HAP-1 (cell line): Measurements from ENCODE around the gene NPAS2.

Experiments used
- DNase-seq, 2 experiments: peaks; one replicate each; pipeline ENCODE4 v3.0.0-alpha.2; 2016 to 2020; ENCODE audit warnings: low spot score in 2 of 2
- H3K27me3 ChIP-seq: fragments of 250-450 bp; sonication (Bioruptor Pico); 2 replicates; pipeline ENCODE4 v1.5.1; 2020; ENCODE audit warnings: low read depth, mild to moderate bottlenecking, moderate library complexity
- H3K36me3 ChIP-seq: fragments of 250-450 bp; sonication (Bioruptor Pico); replicated peaks from 2 replicates; pipeline ENCODE4 v1.5.1; 2020; ENCODE audit warnings: mild to moderate bottlenecking
- H3K4me1 ChIP-seq: fragments of 250-450 bp; sonication (Bioruptor Pico); 2 replicates; pipeline ENCODE4 v1.5.1; 2020; ENCODE audit warnings: mild to moderate bottlenecking
- H3K4me3 ChIP-seq: fragments of 250-450 bp; sonication (Bioruptor Pico); 2 replicates; pipeline ENCODE4 v1.5.1; 2020; ENCODE audit warnings: mild to moderate bottlenecking, moderate library complexity
- H3K9me3 ChIP-seq: fragments of 250-450 bp; sonication (Bioruptor Pico); 2 replicates; pipeline ENCODE4 v1.5.1; 2020; ENCODE audit warnings: mild to moderate bottlenecking, moderate library complexity
- in situ Hi-C: fragments of 300-500 bp; cut with MboI; formaldehyde crosslinking; loops from 3 replicates; pipeline ENCODE4 v1.14.3; 2020; ENCODE audit warnings: low sequenced_read_pairs, inconsistent platforms, mixed read lengths

Gene NPAS2

DNA sequence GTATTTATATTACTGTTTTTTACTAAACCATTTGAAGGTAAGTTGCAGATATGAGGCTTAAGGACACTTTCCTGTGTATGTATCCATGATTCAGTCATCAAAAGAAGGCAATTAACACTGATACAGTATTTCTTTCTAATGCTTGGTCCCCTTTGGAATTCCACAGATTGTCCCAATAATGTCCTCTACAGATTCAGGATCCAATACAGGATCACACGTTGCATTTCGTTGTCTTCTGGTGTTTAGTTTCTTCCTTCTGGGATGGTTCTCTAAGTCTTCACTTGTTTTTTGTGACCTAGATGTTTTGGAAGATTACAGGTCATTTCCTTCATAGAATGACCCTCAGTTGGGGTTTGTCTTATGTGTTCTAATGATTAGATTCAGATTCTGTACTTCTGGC is 40.0 kb downstream of the NPAS2 start:
- no peak for DNase-seq
- no peak overlapping the region for H3K4me3 ChIP-seq
- H3K9me3 ChIP-seq, result no peaks in the 10 kb centered on the region
- no peaks in the 10 kb centered on the region for H3K4me1 ChIP-seq
- H3K36me3 ChIP-seq, result no peaks in the 10 kb centered on the region
- in situ Hi-C loops, result no loop called here
- no peaks in the 10 kb centered on the region for H3K27me3 ChIP-seq

DNA sequence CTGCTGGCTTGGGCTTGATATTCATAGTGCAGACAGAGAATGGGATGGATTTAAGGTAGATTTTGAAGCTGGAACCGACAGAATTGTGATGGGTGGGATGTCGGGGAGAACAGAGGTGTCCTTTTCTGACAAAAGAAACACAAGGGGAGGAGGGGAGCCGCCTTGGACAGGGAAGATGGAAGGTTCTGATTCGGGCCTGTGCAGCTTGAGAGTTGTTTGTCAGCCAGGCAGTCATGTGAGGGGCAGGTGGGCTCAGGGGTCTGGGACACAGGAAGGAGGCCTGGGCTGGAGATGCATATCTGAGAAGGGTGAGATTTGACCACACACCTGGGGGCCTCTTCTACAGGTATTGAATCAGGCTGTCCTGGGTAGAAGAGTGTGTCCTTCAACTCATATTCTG is 41.4 kb downstream of the NPAS2 start:
- DNase-seq, result no peak
- H3K4me1 ChIP-seq, result no peaks in the 10 kb centered on the region
- in situ Hi-C loops, result no loop called here

DNA sequence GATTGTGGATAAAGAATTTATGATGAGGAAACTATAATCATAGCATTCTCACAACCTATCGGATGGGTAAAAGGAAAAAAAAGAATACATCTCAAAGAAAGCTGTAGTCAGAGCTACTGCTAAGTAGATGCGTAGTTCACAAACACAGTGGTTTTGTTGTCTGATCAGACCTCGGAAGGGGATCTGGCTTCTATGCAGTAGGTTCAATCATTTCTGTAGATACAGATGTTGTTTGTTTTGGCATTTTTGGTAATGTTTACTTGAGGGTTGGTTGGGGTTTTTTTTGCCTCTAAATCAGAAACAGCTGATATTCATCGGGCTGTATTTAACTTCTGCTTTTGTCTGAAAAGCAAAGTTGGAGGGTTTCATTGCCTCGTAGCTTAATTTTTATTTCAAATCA is 42.1 kb downstream of the NPAS2 start:
- no peaks in the 10 kb centered on the region; the same call in 1 of the 2 replicates for H3K9me3 ChIP-seq
- no peaks in the 10 kb centered on the region for H3K4me1 ChIP-seq
- H3K4me3 ChIP-seq, result no peak overlapping the region

More for the DNA sequence above, 41.4 kb downstream of the NPAS2 start:
- Histone ChIP-seq H3K27me3 (no peaks in the 10 kb centered on the region), H3K4me3 (no peak overlapping the region), H3K36me3 (no peaks in the 10 kb centered on the region), H3K9me3 (no peaks in the 10 kb centered on the region)

DNA sequence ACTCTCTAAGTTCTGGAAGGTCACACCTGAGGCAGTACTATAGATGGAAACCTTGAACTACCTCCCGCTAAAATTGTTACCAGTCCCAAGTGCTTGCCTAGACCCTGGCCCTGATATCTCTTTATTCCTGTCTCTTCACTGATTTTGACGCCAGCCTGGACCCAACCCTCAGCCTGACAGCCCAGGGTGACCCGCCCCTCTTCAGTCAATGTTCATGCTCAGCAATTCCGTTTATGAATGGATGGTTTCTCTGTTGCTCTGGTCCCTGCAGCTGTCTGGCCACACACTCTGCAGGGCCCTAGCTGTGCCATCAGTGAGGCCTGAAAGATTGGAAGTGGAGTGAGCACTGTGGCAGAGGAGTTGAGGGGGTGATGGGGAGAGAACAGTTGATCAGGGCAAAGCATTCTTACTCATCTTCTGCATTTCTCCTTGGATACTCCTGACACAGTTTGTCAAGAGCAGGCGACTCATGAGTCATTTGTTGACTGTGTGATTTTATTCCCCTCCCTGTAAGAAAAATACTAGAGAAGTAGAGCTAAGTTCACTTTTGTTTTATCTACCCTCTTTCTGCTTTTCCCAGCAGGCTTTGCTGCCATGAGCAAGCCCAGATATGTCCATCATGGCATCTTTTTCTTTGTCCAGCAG is 46.0 kb downstream of the NPAS2 start:
- in situ Hi-C loops, result no loop called here

More for the DNA sequence above, 42.1 kb downstream of the NPAS2 start:
- no peak for DNase-seq
- Histone ChIP-seq H3K36me3 (no peaks in the 10 kb centered on the region), H3K27me3 (no peaks in the 10 kb centered on the region)
- in situ Hi-C loops, result no loop called here

DNA sequence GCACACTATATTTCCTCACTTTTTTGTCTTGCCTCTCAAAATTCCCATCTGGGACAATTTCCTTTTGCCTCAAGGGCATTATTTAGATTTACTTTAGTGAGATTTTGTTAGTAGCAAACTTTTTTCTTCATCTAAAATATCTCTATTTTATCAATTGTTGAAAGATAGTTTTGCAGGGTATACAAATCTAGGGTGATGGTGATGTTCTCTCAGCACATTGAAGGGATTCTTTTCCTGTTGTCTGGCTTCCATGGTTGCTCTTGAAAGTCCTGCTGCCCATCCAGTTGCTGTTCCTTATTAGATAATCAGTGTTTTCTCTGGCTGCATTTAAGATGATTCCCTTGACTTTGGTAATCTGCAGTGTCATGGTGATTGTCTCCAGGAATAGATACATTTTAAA is 48.1 kb downstream of the NPAS2 start:
- DNase-seq, result no peak
- no peaks in the 10 kb centered on the region for H3K27me3 ChIP-seq
- in situ Hi-C loops, result no loop called here
- no peaks in the 10 kb centered on the region for H3K36me3 ChIP-seq
- H3K4me3 ChIP-seq, result no peak overlapping the region
- no peaks in the 10 kb centered on the region for H3K4me1 ChIP-seq
- peaks cover 4% of the 10 kb centered on the region; the same call in 1 of the 2 replicates for H3K9me3 ChIP-seq

More for the DNA sequence above, 46.0 kb downstream of the NPAS2 start:
- no peaks in the 10 kb centered on the region for H3K27me3 ChIP-seq
- DNase-seq, result no peak
- no peaks in the 10 kb centered on the region for H3K4me1 ChIP-seq
- no peaks in the 10 kb centered on the region for H3K36me3 ChIP-seq
- no peak overlapping the region for H3K4me3 ChIP-seq
- peaks cover 4% of the 10 kb centered on the region; the same call in 1 of the 2 replicates for H3K9me3 ChIP-seq

DNA sequence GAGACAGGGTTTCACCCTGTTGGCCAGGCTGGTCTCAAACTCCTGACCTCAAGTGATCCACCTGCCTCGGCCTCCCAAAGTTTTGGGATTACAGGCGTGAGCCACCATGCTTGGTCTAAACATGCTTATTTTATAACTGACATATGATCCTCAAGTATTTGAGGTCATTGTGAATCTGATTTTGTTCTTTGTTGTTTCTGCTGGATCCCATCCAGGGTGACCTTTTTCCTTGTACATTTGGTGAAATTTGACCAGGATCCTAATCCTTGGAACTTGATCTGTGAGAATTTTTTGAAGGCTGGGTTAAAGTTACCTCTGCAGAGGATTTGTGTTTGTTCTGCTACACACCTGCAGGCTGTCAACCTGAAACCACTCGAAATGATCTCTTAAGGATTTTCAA is 49.2 kb downstream of the NPAS2 start:
- Histone ChIP-seq H3K27me3 (no peaks in the 10 kb centered on the region), H3K36me3 (no peaks in the 10 kb centered on the region), H3K4me3 (no peak overlapping the region), H3K9me3 (peaks cover 4% of the 10 kb centered on the region; the same call in 1 of the 2 replicates), H3K4me1 (no peaks in the 10 kb centered on the region)
- no peak for DNase-seq
- in situ Hi-C loops, result no loop called here

DNA sequence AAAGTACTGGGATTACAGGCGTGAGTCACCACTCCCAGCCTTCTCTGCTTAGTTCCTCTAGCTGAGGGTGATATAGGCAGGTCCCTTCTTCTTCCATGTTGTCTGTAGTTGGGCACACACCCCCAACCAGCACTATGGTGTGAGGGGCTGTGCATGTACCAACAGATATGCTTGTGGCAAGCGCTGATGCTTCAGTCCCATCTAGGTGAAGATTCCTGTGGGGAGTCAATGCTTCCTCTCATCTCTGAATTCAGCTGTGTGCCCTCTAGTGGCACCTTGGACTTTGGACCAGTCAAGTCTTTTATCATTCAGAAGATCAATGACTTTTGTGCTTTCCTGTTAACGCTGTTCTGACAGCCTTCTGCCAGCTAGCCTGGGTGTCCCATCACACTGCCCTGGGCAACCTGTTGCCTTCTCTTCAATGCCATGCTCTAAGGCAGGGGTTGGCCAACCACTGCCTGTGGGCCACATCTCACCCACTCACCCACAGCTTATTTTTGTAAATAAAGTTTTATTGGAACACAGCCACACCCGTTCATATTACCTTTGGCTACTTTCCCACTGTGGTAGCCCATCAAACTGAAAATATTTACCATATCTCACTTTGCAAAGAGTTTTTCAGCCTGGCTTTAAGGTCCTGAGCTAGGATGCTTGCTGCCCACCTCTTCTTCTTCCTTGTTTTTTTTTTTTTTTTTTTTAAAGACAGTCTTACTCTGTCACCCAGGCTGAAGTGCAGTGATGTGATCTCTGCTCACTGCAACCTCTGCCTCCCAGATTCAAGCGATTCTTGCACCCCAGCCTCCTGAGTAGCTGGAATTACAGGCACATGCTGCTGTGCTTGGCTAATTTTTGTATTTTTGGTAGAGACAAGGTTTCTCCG is 51.0 kb downstream of the NPAS2 start:
- Histone ChIP-seq H3K4me3 (no peak overlapping the region), H3K27me3 (no peaks in the 10 kb centered on the region), H3K9me3 (peaks cover 4% of the 10 kb centered on the region; the same call in 1 of the 2 replicates), H3K4me1 (peaks cover 6% of the 10 kb centered on the region), H3K36me3 (no peaks in the 10 kb centered on the region)
- in situ Hi-C loops, result no loop called here
- DNase-seq, result peak in 1 of 2 experiments; percentile 18

DNA sequence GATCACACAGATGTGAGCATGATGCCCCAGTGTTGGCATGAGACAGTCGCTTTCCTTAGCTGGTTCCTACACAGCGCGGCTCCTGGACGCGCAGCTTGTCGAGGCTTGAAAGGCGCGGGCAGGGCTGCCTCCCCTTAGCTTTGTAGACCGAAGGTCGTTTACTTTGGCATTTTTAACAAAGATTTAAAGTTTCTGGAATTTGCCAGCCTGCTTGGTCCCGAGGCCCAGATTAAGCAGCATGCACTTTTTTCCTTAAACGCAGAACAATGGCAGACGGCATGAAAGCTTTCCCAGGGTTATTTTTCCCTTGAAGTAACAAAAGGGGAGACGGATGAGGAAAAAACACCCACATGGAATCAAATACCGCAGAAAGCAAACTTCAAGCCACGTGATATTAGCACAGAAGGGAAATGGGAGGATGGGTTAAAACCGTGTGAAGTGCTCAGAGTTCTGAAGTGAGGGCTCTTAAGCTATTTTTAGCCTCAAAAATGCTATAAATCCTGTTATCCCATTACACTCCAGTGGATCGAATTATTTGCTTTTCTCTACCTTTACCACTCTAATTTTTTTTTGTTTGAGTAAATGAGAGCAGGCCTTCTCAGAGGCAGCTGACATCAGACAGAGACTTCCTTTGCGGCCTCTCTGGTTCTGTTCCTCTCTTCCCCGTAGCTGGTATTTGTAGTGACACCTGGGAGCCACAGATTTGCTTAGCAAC is 55.7 kb downstream of the NPAS2 start:
- peak; percentile 42 to 70 for DNase-seq
- Histone ChIP-seq H3K27me3 (no peaks in the 10 kb centered on the region), H3K4me1 (peaks cover 10% of the 10 kb centered on the region), H3K4me3 (no peak overlapping the region), H3K36me3 (no peaks in the 10 kb centered on the region), H3K9me3 (no peaks in the 10 kb centered on the region)
- in situ Hi-C loops, result no loop called here

DNA sequence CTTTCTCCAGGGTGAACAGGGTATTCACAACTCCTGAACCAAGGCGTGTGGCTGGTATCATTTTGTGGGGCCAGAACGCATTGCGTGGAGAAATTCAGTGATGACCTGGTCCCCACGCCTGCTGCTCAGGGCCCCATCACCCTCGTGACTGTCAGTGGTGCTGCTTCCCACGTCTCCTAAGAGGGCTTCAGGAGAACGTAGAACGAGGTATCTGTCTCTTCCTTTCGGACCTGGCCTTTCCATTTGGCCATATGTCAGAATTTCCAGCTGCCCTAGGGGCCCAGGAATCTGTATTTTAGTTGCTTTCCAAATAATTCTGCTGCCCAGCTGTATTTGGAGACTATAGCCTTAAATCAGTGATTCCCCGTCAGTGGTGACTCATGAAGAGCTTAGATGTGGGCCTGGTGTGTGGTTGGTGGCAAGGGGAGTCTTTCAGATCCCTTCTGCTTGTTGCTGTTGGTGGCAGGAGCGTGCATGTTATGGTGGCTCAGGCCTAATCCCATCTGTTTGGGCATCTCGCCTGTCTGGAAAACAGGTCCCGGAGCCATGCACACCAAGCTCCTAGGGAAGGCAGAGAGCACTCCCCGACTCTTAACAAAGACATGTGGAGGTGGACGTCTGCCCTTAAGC is 56.4 kb downstream of the NPAS2 start:
- Histone ChIP-seq H3K4me3 (no peak overlapping the region), H3K4me1 (peaks cover 10% of the 10 kb centered on the region), H3K27me3 (no peaks in the 10 kb centered on the region), H3K36me3 (no peaks in the 10 kb centered on the region), H3K9me3 (no peaks in the 10 kb centered on the region)
- DNase-seq, result no peak
- in situ Hi-C loops, result no loop called here

DNA sequence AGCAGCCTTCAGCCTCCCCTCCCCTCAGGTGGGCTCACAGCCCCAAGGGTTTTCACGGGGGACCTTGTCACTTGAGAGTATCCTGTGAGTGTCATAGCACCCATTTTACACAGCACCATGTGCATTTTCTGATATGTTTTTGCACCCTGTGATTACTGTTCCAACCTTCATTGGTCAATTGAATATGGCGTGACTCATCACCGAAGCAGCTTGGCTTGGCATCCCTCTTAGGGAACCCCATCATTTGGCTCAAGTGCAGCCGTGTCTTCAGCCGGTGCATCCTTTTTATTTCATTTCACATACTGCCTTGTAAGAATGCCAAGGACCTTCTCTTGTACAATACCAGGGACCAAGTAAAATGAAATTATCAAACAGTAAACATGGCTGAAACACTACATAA is 57.6 kb downstream of the NPAS2 start:
- H3K36me3 ChIP-seq, result no peaks in the 10 kb centered on the region
- H3K27me3 ChIP-seq, result no peaks in the 10 kb centered on the region
- no peaks in the 10 kb centered on the region for H3K9me3 ChIP-seq
- no peak overlapping the region for H3K4me3 ChIP-seq
- H3K4me1 ChIP-seq, result peaks cover 10% of the 10 kb centered on the region
- in situ Hi-C loops, result no loop called here
- DNase-seq, result no peak

DNA sequence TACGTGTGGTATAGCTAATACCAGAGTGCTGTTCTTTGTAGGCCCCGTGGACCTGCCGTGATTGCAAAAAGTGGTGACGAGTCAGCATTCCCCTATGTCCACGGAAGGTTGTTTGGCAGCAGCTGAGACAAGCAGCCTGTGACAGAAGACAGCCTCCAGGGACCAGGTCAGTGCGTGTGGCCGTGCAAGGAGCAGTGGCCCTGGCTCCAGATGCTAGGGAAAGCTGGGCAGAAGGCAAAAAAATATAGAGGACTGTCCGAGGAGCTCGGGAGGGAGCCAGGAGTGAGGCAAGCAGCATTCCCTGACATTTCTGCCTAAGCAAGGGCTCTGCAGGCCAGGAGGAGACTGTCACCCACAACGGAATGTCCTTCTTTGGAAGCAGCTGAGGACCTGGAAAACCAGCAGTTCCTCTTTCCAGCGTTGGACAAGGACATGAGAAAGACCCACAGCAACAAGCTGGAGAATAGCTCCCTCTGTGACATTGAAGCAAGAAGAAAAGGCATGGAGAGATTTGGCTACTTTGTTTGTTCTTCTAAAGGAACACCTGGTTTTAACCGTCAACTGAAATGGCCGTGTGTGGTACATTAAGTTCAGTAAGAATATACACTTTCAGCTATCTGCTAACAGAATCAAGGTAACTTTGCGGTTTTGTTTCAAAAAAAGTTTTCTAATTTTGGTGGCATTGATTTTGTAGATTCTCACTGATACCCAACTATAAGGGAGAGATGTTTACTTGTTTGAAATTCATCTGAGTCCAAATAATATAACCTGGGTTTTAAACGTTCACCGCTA is 58.3 kb downstream of the NPAS2 start:
- DNase-seq, result no peak
- in situ Hi-C loops, result no loop called here
- Histone ChIP-seq H3K36me3 (no peaks in the 10 kb centered on the region), H3K4me3 (no peak overlapping the region), H3K4me1 (peaks cover 10% of the 10 kb centered on the region), H3K9me3 (no peaks in the 10 kb centered on the region), H3K27me3 (no peaks in the 10 kb centered on the region)

DNA sequence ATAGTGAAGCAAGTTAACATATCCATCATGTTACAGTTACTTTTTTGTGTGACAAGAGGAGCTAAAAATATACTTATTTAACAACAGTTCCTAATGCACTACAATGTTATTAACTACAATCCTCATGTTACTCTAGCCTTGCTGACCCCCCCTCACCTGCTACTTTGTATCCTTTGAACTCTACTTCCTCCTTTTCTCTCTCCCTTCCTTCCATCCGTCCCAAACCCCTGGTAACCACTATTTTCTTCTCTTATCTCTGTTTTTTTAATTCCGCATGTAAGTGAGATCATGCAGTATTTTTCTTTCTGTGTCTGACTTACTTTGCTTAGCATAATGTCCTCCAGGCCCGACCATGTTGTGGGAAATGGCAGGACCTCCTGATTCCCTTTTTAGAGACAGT is 59.4 kb downstream of the NPAS2 start:
- no peak for DNase-seq
- Histone ChIP-seq H3K27me3 (no peaks in the 10 kb centered on the region), H3K4me3 (no peak overlapping the region), H3K36me3 (no peaks in the 10 kb centered on the region), H3K9me3 (no peaks in the 10 kb centered on the region), H3K4me1 (peaks cover 10% of the 10 kb centered on the region)
- in situ Hi-C loops, result no loop called here

DNA sequence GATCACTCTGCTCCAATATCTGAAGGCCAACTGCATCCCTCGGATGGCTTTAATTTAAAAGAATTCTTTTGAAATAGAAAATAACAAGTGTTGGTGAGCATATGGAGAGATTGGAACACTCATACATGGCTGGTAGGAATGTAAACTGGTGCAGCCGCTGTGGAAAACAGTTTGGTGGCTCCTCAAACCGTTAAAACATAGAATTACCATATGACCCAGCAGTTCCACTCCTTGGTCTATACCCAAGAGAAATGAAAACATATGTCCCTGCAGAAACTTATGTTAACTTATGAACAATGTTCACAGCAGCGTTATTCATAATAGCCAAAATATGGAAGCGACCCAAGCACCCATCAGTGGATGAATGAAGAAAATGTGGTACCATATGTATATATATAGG is 60.1 kb downstream of the NPAS2 start:
- DNase-seq, result no peak
- in situ Hi-C loops, result no loop called here
- Histone ChIP-seq H3K4me1 (peaks cover 10% of the 10 kb centered on the region), H3K27me3 (no peaks in the 10 kb centered on the region), H3K36me3 (no peaks in the 10 kb centered on the region), H3K4me3 (no peak overlapping the region), H3K9me3 (no peaks in the 10 kb centered on the region)
